ENCODE measurements around the gene DPF1. TPM values are rescaled to one million over a fixed set of nuclear protein-coding genes. Genes with fewer than 3 reads are reported as not detected.

The DPF1 gene
- total RNA-seq, 4 donors from 2014 or later, result not detected

DNA sequence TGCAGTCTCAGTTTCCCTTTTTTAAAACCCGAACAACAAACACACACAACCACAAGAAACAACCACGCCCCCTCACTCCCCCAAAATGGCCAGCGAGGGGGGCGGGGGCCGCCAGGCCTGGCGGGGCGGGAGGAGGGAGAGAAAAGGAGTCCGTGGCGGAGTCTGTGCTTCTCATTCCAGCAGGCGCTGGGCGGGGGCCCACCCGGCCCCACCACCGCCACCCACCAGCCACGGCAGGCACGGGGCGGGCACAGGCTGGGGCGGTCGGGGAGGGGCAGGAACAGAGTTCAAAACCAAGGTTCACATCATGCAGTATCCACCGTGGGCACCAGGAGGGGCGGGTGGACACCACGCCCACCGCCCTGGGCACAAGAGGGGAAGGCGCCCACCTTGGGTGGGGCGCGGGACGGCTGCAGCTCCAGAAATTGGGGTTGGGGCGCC is 12.9 kb downstream of the DPF1 start:
- DNase-seq (ENCODE audit: low spot score in 2 of 2), result no peak
- no peak overlapping the region for H3K4me3 ChIP-seq (ENCODE audit: low read depth, poor library complexity, severe bottlenecking)
- 2 to 4% methylated on average over 18 to 27 of the region's 27 CpGs for WGBS, 2 donors

DNA sequence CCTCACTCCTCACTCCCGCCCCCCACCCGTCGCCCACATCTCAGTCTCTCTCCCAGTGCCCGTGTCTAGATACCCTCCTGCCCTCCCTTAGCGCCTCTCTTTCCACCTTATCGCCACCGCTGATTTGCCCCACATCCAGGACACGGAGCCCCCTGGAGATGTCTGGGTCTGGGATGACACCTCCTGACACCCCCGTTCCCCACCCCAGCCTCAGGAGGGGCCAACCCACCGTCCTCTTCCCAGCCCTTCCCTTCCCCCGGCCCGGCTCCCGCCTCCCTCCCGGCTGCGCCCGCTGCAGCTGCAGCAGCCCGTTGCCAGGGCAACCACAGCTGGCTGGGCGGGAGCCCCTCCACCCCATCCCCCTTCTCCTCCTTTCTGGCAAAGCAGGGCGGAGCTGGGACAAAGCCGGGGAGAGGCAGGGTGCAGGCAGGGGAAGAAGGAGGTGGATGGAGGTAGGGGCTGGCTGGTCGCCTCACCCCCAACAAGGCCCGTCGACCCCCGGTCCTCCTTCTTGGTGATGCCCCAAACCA is 13.5 kb downstream of the DPF1 start:
- WGBS, 2 donors, result 2 to 3% methylated on average over 24 of the region's 24 CpGs
- no peak overlapping the region for H3K4me3 ChIP-seq (ENCODE audit: low read depth, poor library complexity, severe bottlenecking)
- intact Hi-C loops (cut with DNase I; ENCODE audit: low total_unique reads), result no loop called here
- TF ChIP-seq, protein P1, sequence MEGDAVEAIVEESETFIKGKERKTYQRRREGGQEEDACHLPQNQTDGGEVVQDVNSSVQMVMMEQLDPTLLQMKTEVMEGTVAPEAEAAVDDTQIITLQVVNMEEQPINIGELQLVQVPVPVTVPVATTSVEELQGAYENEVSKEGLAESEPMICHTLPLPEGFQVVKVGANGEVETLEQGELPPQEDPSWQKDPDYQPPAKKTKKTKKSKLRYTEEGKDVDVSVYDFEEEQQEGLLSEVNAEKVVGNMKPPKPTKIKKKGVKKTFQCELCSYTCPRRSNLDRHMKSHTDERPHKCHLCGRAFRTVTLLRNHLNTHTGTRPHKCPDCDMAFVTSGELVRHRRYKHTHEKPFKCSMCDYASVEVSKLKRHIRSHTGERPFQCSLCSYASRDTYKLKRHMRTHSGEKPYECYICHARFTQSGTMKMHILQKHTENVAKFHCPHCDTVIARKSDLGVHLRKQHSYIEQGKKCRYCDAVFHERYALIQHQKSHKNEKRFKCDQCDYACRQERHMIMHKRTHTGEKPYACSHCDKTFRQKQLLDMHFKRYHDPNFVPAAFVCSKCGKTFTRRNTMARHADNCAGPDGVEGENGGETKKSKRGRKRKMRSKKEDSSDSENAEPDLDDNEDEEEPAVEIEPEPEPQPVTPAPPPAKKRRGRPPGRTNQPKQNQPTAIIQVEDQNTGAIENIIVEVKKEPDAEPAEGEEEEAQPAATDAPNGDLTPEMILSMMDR (IDR thresholded peaks at IDR 0.05), result no peak
- no peak for TF ChIP-seq POLR2A (IDR thresholded peaks at IDR 0.05)
- DNase-seq (ENCODE audit: low spot score in 2 of 2), result no peak

More for the DNA sequence above, 12.9 kb downstream of the DPF1 start:
- TF ChIP-seq, protein P1 (IDR thresholded peaks at IDR 0.05), result no peak
- no peak for TF ChIP-seq POLR2A (IDR thresholded peaks at IDR 0.05)
- intact Hi-C loops (cut with DNase I; ENCODE audit: low total_unique reads), result no loop called here

DNA sequence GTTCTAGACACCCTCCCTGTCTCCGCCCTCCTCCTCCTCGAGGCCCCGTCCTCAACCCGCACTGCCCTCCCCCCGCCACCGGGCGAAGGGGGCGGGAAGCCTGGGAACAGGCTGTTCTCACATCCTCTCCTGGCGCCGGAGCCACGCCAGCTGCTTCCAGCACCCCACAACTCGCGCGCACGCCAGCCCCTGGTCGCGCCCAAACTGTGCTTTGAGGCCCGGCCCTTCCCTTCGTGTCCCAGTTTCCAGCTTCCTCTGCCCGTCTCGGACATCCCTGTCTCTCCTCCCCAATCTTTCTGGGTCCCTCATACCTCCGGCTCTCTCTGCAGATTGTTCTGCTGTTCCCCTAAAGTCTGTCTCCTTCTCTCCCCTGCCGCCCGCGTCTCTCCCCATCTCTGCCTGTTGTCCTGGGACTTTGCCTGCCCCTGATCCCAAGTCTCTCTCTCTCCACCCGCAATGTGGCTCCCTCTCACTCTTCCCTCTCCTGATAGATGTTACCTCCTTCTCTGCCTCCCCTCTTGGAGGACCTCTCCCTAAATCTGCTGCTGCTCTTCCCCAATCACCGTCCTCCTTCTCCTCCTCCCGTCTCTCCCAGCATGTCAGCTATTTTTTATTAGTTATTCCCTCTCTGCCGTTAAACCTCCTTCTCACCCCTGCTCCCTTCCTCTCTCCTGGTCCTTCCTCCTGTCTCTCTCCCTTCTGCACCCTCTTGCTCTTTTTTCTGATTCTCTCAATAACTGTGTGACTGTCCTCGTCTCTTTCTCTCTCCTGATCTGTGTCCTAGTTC is 14.2 kb downstream of the DPF1 start:
- H3K4me3 ChIP-seq (ENCODE audit: low read depth, poor library complexity, severe bottlenecking), result no peak overlapping the region
- intact Hi-C loops (cut with DNase I; ENCODE audit: low total_unique reads), result no loop called here
- TF ChIP-seq POLR2A (IDR thresholded peaks at IDR 0.05), result no peak
- TF ChIP-seq, protein P1 (IDR thresholded peaks at IDR 0.05), result no peak
- WGBS, 2 donors, result 2 to 3% methylated on average over 29 to 30 of the region's 30 CpGs
- peak; percentile 76 to 93 for DNase-seq (ENCODE audit: low spot score in 2 of 2)

DNA sequence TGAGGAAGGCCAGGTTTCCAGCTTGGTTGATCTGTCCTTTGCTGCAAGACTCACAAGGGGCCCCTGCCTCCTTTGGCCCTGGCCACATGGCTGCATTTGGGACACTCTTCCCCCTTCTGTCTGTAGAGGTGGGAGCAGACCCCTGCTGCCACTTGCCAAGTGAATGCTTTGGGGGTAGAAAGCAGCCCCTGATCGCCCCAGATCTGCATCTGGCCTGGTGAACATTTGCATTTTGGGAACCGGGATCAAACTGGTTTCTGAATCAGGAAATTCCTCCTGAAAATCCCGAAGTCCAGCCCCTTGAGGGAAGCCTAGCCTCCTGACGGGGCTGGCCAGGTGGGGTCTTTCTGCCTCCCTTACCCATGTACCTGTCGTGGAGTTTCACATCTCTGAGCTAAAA is 14.9 kb downstream of the DPF1 start:
- WGBS, 2 donors, result 2 to 13% methylated on average over 4 of the region's 5 CpGs
- no peak for DNase-seq (ENCODE audit: low spot score in 2 of 2)
- TF ChIP-seq, protein P1 (IDR thresholded peaks at IDR 0.05), result no peak
- no peak for TF ChIP-seq POLR2A (IDR thresholded peaks at IDR 0.05)
- no peak overlapping the region for H3K4me3 ChIP-seq (ENCODE audit: low read depth, poor library complexity, severe bottlenecking)
- intact Hi-C loops (cut with DNase I; ENCODE audit: low total_unique reads), result no loop called here

DNA sequence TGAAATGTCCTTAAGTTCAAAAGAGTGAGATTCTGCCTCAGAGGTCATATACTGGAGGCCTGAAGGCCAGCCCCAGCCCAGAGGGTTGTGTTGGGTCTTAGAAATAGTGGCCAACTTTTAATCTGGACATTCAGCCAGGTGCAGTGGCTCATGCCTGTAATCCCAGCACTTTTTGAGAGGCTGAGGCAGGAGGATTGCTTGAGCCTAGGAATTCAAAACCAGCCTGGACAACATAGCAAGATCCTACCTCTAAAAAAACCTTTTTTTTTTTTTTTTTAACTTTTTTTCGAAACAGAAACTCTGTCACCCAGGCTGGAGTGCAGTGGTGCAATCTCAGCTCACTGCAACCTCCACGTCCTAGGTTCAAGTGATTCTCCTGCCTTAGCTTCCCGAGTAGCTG is 15.5 kb downstream of the DPF1 start:
- intact Hi-C loops (cut with DNase I; ENCODE audit: low total_unique reads), result no loop called here
- WGBS, 2 donors, result 89 to 99% methylated on average over 3 of the region's 3 CpGs
- TF ChIP-seq POLR2A (IDR thresholded peaks at IDR 0.05), result no peak
- TF ChIP-seq, protein P1 (IDR thresholded peaks at IDR 0.05), result no peak
- no peak overlapping the region for H3K4me3 ChIP-seq (ENCODE audit: low read depth, poor library complexity, severe bottlenecking)
- no peak for DNase-seq (ENCODE audit: low spot score in 2 of 2)

All from lower leg skin (tissue), 4 donors.